HG03060 (cell line): ENCODE data around the gene C1orf21.

Experiments used
- ATAC-seq: cut with Tn5 transposase; IDR thresholded peaks from one replicate; pipeline ENCODE4 v1.9.1; 2021; ENCODE audit warnings: low read depth, moderate number of reproducible peaks; ENCODE audit not compliant: unreplicated experiment

The C1orf21 gene

GRCh38 chr1:184507165-184507564, 120.3 kb downstream of the C1orf21 start:
- ATAC-seq = no peak

GRCh38 chr1:184507604-184508280, 120.9 kb downstream of the C1orf21 start:
- ATAC-seq = no peak

DNA sequence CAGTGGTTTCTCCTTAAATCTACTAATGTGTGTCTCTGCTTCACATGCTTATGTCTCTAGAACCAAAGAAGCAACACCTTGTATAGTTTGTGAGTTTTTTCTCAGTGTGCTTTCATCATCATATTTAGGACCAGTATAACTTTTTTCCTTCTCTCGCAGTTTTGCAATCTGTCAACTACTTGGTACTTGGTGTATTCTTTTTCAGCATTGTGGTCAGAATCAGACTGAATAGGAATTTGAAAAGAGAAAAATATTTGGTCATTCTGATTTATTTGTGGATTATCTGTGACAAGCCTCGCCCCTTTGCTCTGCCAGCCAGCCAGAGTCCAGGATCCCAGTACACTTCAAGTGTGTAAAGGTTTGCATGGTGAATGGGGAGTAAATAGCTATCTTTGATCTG, 122.3 kb downstream of the C1orf21 start:
- ATAC-seq = no peak

- no peak for ATAC-seq
Observed at GRCh38 chr1:184510110-184510509, 123.3 kb downstream of the C1orf21 start.

DNA sequence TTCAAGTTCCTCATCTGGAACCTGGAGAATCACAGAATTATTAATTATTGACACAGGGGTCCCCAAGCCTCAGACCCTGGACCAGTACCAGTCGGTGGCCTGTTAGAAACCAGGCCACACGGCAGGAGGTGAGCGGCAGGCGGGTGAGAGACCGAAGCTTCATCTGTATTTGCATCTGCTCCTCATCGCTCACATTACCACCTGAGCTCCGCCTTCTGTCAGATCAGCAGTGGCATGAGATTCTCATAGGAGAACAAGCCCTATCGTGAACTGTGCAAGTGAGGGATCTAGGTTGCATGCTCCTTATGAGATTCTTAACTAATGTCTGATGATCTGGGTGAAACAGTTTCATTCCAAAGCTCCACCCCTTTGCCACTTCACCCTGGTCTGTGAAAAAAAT, 125.9 kb downstream of the C1orf21 start:
- ATAC-seq = no peak

DNA sequence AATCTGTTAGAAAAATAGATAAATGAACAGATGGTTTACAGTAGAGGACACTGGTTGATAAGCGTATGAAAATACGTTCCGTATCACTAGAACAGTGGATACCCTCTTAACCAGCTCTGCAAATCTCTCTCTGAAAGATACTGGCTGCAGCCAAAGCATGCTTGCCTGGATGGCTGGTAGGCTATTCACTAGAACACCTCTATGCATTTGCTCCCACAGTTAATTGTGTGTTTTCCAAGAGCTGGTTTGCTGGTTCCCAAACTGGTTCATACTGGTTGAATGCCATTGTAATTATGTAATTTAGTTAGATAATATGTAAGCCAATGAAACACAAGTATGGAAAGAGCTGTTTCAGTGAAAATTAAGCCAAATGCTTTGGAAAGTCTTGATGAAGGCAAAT, 126.6 kb downstream of the C1orf21 start:
- ATAC-seq = no peak

- no peak for ATAC-seq
Observed at GRCh38 chr1:184513966-184514365, 127.1 kb downstream of the C1orf21 start.

GRCh38 chr1:184514447-184514846, 127.6 kb downstream of the C1orf21 start:
- no peak for ATAC-seq

DNA sequence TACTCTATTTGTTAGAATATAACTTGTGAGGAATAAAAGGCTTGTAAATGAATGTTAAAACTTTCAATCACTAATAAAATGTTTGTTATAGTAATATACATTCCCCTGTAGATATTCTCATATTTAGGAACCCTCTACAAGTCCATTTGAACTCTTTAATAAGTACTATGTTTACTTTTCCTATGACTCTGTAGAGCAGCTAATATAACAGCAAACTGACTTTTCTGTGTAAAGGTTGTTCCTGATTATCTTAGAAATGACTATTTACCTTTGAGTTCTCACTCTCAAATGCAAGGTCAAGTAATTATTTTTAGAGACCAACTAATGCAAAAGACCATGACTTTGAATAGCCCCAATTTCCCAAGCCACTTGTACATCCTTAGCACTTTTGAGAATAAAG, 130.3 kb downstream of the C1orf21 start:
- ATAC-seq = no peak

- no peak for ATAC-seq
Observed at GRCh38 chr1:184518736-184519357, 132.0 kb downstream of the C1orf21 start.

DNA sequence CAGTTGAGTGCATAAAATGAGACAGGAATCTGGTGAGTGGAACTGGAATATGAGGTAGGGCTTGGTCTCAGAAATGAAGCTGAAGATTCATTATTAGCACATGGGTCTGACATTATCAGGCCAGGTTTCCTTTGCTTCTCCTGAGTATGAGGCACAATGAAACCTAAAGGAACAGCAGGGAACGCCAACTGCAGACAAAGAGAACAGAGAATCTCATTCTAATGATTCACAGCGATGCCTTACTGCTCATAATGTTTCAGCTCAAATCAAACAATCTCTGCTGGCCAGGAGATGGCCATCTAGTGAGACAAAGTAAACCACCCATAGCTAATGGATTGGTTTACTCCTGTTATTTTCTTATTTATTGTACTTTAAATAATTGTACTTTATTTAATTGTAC, 133.5 kb downstream of the C1orf21 start:
- ATAC-seq = no peak

DNA sequence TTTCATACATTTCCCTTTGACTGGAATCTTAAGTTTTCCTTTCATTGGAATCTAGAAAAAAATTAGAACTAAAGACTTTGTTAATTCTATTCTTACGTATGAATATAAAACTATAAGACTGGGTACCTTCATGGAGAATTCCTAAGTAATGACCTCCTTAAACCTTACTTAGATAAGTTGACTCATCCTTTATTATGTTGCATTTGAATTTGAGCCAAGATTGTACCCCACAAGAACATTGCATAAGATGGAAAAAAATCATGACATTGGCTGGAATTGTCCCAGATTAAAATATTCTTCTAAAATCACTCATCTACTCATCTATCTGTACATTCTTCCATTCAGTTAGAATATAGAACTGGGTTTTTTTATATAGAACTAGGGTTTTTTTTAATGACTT, 137.4 kb downstream of the C1orf21 start:
- ATAC-seq = no peak

GRCh38 chr1:184527402-184527801, 140.6 kb downstream of the C1orf21 start:
- ATAC-seq = no peak

- ATAC-seq = no peak
Observed at GRCh38 chr1:184530226-184530625, 143.4 kb downstream of the C1orf21 start.

GRCh38 chr1:184531296-184531695, 144.5 kb downstream of the C1orf21 start:
- ATAC-seq = no peak

- no peak for ATAC-seq
Observed at GRCh38 chr1:184532199-184532598, 145.4 kb downstream of the C1orf21 start.

GRCh38 chr1:184533049-184533448, 146.2 kb downstream of the C1orf21 start:
- ATAC-seq = no peak

GRCh38 chr1:184533915-184534314, 147.1 kb downstream of the C1orf21 start:
- ATAC-seq = no peak

GRCh38 chr1:184534690-184535089, 147.9 kb downstream of the C1orf21 start:
- ATAC-seq = no peak

GRCh38 chr1:184535191-184535970, 148.6 kb downstream of the C1orf21 start:
- ATAC-seq = no peak

- ATAC-seq = no peak
Observed at GRCh38 chr1:184536246-184536985, 149.6 kb downstream of the C1orf21 start.
